GM19438 (cell line): Measurements from ENCODE around the gene LRP10.
A peak's percentile ranks its signal among the peaks of the same experiment; 100 is the strongest.
"Not testable (repeated sequence)": the region's sequence is repeated elsewhere in the genome, so short reads cannot be mapped to it uniquely, and the experiment has no call there.

Source experiments
- ATAC-seq: cut with Tn5 transposase; IDR thresholded peaks from one replicate; pipeline ENCODE4 v1.9.1; 2021; ENCODE audit warnings: low read depth; ENCODE audit not compliant: unreplicated experiment

LRP10 gene, protein sequence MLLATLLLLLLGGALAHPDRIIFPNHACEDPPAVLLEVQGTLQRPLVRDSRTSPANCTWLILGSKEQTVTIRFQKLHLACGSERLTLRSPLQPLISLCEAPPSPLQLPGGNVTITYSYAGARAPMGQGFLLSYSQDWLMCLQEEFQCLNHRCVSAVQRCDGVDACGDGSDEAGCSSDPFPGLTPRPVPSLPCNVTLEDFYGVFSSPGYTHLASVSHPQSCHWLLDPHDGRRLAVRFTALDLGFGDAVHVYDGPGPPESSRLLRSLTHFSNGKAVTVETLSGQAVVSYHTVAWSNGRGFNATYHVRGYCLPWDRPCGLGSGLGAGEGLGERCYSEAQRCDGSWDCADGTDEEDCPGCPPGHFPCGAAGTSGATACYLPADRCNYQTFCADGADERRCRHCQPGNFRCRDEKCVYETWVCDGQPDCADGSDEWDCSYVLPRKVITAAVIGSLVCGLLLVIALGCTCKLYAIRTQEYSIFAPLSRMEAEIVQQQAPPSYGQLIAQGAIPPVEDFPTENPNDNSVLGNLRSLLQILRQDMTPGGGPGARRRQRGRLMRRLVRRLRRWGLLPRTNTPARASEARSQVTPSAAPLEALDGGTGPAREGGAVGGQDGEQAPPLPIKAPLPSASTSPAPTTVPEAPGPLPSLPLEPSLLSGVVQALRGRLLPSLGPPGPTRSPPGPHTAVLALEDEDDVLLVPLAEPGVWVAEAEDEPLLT

DNA sequence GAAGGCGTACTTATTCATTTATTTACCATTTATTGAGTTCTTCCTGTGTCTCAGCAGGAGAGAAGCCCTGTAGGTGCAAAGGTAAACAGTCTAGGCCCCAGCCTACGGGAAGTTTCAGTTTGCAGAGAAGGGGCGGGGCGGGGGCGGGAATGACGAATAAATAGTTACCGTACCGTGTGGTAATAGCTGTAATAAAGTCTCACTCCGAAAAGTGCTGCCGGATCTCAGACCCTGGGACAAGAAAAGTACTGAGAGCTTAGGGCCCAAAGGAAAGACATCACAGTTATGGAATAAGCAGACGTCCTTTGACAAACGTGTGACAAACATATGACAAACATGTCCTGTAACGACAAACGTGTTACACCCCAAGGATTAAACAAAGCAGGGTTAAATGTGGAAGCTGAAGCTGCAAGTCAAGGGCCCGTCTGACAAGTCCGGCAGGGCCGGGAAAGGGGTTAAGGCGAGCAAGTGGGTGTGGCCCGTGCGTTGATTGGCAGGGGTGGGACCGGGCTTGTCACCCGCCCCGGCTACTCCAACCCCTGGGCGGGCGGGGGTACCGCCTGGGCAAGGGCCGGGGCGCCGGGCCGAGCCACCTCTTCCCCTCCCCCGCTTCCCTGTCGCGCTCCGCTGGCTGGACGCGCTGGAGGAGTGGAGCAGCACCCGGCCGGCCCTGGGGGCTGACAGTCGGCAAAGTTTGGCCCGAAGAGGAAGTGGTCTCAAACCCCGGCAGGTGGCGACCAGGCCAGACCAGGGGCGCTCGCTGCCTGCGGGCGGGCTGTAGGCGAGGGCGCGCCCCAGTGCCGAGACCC, at the start of gene LRP10:
Gene LRP10, plus strand, starts transcription at position 517 of the 809 bp plus-strand sequence. CDS start 564 bp downstream, outside the sequence.
- peak; percentile 77 for ATAC-seq

DNA sequence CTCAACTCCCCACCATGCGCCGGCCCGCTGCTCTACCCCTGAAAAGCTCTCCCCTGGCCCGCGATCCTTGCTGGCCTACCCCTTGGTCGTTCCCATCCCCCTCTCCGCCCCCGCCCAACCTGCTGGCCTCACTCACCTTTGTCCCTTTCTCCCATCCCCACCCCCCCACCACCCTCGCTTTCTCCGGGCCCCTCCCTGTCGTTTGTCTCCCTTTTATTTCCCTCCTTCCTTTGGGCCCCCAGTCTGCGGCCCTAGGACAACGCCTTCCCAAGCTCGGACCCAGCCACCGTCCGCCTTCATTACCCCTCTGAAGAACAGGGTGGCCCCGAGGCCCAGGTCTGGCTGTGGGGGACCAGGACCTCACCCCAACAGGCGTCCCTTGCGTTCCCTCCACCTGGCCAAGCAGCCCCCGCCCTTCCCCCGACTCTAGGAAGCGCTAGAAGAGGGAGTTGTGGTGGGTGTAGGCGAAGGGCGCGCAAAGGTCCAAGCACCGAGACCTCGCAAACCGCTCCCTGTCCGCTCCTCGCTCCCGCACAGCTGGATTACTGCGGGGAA, 49.4 kb upstream of the LRP10 start:
- no peak for ATAC-seq

DNA sequence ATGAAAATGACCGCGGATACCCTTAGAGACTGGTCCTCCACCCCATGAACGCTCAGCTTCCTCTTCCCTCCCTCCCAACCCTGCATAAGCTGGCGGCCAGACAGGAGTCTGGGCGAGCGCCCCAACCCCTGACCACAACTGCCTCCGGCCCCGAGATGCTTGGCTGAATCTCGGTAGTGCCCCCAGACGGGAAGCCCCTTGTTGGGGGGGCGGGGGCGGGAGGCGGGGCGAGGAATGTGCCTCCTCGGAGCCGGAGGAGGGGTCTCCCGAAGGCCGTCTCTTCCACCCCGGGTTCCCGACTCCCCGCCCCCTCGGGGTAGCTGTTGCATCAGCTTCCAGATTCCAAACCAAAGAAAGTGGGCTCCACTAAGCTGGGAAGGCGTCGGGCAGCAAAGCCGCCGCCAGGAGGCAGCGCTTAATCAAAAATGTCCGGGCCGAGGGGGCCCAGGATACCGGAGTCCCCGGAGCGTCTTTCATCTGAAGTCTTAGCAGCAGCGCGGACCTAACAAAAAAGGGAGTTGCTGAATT, 48.9 kb upstream of the LRP10 start:
- no peak for ATAC-seq

DNA sequence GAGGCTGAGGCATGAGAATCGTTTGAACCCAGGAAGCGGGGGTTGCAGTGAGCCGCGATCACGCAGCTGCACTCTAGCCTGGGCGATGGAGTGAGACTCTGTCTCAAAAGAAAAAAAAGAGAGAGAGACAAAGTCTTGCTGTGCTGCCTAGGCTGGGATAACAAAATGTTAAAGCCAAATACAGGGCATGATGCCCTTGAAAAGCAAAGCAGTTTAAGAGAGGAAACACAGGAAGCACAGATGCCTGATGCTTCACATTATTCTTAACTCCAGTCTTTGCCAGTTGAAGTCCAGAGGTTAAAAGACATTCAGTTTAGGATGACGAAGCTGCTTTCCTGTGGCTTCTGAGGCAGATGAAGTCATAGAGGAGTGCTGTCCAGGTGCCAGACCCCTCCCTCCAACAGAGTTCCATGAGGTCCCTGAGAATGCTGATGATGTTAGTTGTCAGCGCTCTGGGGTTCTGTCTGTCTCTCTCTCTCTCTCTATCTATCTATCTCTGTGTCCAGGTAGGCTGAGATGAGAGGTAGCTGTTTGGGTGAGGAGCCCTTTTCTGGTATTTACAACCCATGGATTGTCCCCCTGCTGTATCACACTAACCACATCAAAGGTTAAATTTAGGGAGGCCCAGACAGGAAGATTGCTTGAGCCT, 46.7 kb upstream of the LRP10 start:
- ATAC-seq, result no peak

DNA sequence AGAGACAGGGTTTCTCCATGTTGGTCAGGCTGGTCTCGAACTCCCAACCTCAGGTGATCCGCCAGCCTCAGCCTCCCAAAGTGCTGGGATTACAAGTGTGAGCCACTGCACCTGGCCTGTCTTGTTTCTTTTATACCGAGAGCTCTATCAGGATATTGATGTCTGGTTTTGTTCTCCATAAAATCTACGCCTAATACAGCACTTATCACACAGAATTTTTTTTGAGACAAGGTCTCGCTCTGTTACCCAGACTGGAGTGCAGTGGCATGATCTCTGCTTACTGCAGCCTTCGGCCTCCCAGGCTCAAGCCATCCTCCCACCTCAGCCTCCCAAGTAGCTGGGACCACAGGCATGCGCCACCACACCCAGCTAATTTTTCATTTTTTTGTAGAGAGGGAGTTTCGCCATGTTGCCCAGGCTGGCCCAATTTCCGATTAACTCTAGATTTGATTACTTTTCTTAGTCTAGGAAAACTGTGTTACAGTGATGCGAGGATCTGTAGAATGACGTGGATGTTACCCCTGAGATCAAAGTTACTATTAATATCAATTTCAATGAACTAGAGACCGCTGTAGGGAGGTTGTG, 42.4 kb upstream of the LRP10 start:
- not testable (repeated sequence) for ATAC-seq

DNA sequence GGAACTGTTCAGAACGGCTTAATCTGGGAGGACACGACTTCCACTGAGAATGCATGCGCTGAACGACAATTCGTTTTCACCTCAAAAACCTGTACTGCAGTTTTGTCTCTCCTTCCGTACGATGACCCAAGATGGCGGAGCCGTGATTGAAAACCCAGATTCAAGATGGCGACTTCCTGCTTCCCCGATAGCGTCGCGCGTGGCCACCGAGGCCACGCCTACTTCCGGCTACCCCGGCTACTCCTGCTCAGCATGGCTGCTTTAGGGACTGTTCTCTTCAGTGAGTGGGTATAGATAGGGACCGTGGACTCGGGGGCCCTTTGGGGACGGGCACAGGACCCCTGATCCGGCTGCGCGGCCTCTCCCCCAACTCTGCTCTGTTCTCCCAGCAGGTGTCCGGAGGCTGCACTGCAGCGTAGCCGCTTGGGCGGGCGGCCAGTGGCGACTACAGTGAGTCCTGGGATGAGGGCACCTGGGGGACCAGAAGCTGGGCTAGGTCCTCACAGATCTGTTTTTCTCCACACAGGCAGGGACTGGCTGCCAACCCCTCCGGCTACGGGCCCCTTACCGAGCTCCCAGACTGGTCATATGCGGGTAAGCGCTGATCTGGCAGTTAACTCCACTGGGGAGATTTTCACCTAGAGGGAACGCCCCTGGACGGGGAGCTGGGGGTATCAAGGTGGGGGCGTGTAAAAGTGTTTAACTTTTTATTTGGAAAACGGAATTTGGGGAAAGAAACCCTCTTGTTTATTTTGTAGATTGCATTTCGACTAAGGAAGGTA, 41.7 kb upstream of the LRP10 start, which contains the start of gene MRPL52:
Gene MRPL52, plus strand, starts transcription at position 227 of the 782 bp plus-strand sequence. Its CDS starts 26 bp downstream, at position 253.
- ATAC-seq, result peak; percentile 83

DNA sequence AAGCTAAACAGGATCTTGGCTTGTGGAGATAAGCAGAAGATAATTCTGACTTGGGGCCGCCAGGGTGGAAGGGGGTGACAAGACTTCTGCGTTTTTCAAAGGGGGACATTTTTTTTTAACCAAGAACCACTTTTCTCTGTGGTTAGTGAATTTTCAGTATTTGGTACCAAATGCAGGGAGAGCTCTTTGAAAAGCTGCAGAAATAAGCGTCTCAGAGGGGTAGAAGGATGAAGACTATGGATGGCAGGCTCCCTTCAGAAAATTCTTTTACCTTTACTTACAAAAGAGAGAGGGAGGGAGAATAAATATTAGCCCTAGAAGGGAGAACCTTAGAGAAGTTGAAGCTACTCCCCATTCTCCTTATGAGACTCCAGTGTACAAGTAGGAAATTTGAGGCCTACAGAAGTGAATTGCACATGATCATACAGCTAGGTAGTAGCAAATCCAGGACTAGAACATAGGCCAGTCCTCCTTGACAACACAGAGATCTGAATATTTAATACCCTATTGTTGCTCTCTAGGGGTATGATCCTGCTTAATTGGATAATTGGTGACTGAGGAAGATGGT, 41.0 kb upstream of the LRP10 start:
- no peak for ATAC-seq

DNA sequence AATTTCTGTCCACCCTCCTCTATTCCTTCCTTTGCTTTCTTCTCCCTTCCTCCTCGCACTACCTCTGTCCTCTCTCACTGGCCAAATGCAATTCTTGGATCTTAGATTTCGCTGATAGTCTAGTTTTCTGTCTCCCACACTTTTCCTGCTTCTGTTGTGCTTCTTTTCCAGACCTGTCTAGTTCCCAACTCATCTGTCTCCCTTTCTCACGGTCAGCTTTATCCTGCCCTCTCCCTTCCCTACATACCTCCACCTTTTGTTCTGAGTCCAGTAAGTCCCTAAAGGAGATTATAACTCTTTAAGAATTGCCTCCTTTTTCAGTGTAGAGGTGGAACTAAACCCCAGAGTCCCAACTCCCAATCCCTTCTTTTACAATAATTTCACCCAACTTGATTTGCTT, 36.0 kb upstream of the LRP10 start:
- no peak for ATAC-seq

DNA sequence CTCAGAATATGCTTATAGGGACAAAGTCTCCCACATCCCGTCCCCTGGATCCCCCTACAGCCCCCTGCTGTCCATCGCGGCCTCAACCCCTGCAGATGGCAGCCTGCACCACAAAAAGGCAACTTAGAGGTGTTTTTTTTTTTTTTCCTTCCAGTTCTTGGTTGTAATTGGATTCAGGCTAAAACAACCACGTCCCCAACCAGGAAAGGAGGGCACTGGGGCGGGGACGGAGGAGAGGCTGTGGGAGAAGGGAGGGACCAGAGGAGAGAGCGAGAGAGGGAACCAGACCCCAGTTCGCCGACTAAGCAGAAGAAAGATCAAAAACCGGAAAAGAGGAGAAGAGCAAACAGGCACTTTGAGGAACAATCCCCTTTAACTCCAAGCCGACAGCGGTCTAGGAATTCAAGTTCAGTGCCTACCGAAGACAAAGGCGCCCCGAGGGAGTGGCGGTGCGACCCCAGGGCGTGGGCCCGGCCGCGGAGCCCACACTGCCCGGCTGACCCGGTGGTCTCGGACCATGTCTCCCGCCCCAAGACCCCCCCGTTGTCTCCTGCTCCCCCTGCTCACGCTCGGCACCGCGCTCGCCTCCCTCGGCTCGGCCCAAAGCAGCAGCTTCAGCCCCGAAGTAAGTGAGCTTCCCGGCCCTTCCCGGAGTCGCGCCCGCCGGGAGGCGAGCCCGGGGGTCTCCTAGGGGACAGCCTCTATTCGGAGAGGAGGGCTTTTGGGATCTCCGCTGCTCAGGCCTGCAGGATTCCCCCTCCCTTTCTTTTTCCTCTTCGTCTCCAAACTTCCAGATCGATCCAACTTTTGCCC, 35.0 kb upstream of the LRP10 start, which contains the start of gene MMP14:
Gene MMP14, plus strand, starts transcription at position 285 of the 813 bp plus-strand sequence. Its CDS starts 233 bp downstream, at position 518.
- ATAC-seq, result no peak

DNA sequence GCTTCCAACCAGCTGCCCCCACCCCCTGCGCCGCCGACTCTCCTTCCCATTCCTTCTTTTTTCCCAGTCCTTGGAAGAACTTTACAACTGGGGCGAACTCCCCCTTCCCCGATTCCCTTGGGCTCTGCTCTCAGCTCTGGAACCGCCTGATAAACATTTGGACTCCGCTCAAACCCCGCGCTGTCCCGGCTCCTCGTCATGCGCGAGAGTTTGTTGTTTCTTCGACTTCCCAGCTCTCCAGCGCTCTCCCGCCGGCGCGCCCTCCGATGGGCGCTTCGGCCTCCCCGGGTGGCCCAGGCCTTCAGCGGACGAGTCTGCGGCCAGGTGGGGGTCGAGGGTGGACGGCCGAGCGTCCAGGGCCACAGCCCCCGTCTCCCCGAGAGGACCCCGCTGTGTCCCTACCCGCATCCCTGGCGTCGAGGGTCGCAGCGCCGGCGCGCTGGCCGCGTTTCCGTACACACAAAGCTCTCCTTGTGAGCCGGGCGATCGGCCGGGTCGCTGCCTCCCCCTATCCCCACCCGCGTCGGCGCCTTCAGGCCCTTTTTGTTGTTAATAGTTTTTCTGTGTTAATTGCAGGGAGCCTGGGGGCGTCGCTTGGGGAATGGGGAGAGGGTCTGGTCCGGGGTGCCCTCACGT, 34.3 kb upstream of the LRP10 start:
- ATAC-seq, result no peak

DNA sequence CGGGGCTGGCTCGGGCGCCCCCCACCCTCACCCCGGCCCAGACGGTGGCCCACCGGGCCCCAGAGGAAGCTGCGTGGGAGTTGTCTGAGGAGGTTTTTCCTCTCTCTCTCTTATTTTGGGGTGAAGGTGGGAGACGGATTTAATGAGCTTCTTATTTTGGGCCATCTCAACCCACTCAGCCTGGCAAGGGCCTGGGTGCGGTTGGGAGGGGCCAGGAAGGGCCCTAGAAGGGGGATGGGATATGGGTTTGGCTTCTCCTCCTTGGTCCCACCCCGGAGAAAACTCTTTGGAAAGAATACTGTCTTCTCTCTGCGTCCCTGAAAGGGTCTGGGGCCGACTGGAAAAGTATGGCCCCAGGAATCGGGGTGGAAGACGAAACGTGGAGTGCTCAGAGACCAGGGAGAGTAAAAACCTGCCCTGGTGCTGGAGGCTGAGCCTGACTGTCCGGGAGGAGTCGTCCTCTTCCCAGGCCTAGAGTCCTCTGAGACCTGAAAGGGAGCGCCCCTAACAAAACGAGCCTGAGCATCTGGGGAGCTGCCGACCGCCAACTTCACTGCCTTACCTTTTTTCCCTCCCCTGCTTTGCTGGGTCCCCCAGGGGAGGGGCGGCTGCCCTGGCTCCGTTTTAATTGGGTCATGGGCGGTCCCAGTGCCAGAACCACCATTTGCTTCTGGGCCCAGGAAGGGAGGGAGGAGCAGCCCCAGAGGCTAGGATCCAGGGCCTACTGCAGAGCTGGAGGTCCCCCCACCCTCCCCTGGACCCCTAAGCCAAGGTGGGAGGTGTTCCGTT, 33.6 kb upstream of the LRP10 start:
- ATAC-seq, result no peak

DNA sequence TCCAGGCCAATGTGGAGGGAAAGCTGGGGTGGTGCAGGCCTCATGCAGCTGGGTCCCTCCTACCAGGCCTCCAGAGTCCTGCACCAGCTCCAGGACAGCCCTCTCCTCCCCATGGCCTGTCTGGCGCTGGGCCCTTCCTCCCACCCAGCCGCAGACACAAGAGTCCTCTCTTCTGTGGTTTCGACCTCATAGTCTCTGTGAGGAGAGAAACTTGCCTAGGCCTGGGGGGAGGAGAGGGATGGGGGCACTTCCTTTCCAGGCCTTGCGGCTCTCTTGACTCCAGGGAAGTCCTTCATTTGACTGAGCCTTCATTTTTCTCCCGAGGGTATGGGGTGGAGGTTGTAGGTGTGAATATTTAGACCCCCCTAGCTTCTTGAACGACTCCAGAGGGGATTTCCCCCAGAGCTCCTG, 32.9 kb upstream of the LRP10 start:
- ATAC-seq, result no peak

DNA sequence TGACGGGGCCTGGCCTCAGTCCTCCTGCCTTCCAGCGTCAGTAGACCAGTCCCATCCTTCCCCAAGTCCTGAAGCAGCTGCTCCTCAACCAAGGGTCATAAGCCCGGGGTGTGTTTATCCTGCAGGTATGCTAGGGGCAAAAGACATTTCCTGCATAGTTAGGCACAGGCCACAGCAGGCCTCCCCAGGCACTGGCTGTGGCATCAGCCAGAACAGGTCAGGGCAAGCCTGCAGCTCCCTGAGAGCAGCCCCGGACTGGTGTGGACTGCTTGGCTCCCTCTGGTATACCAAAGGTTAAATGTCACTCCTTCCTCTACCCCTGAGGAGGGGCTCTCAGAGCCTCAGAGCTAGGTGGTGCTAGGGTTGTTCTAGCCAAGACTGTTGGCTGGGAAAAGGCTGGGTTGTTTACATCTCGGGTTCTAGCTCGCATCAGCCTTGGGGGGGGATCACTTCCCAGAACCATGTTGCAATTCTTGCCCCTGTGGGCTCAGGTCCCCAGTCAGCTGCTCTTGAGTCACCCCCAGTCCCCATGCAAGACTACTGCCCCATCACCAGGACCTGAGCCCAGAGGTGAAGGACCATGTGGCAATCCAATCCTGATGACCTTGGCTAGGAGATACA, 32.3 kb upstream of the LRP10 start:
- no peak for ATAC-seq

DNA sequence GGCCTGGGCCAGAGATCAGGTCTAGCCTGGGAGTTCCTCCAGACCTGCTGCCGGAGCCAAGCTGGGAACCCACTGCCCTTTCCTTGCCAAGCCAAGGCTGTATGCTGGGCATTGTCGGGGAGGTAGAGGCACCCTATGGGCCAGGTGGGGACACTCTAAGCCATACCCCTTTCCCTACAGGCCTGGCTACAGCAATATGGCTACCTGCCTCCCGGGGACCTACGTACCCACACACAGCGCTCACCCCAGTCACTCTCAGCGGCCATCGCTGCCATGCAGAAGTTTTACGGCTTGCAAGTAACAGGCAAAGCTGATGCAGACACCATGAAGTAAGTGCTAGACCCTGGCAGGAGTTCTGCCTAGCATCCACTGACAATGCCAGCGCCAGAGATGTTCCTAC, 30.2 kb upstream of the LRP10 start:
- ATAC-seq, result no peak

DNA sequence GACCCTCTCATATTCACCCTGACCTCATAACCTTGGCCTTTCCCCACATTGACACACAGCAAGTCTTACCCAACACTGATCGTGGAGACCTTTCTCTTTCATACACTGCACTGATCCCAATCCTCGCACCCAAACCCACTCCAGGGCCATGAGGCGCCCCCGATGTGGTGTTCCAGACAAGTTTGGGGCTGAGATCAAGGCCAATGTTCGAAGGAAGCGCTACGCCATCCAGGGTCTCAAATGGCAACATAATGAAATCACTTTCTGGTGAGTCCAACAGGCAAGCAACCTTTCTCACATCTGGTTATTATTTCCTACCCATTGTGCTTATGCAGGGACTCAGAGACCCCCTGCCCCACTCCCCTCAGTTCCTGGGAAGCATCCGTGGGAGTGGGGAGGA, 29.8 kb upstream of the LRP10 start:
- ATAC-seq, result no peak
